ENCODE measurements around the gene PPEF2. TPM values are rescaled to one million over a fixed set of nuclear protein-coding genes. Genes with fewer than 3 reads are reported as not detected.

The PPEF2 gene
- total RNA-seq, 3 donors from 2014 or later (not counting 1 experiment from before 2014, with no cell fraction given): 0.21 to 0.33 (median 0.32) TPM

DNA sequence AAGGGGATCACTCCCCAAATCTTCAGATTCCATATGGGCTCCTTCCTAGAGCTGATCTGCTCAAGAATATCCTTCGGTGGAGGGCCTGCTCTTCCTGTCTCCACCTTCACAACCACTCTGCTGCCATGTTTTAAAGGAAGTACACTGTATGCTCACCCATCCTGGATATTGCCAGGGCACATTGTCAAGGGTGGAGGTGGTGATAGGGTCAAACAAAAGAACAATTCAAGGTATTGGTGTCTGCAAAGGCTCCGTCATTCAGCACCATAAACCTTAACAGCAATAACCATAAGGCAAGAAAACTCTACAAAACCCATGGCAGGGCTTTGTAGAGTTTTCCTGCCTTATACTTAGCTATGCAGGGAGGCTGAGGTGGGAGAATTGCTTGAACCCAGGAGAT lies 19.7 kb upstream of the PPEF2 start:
- no peak overlapping the region for H3K4me3 Mint-ChIP-seq
- no peaks in the 10 kb centered on the region for H3K9me3 Mint-ChIP-seq
- H3K4me1 Mint-ChIP-seq: no peaks in the 10 kb centered on the region
- TF ChIP-seq, protein P1, sequence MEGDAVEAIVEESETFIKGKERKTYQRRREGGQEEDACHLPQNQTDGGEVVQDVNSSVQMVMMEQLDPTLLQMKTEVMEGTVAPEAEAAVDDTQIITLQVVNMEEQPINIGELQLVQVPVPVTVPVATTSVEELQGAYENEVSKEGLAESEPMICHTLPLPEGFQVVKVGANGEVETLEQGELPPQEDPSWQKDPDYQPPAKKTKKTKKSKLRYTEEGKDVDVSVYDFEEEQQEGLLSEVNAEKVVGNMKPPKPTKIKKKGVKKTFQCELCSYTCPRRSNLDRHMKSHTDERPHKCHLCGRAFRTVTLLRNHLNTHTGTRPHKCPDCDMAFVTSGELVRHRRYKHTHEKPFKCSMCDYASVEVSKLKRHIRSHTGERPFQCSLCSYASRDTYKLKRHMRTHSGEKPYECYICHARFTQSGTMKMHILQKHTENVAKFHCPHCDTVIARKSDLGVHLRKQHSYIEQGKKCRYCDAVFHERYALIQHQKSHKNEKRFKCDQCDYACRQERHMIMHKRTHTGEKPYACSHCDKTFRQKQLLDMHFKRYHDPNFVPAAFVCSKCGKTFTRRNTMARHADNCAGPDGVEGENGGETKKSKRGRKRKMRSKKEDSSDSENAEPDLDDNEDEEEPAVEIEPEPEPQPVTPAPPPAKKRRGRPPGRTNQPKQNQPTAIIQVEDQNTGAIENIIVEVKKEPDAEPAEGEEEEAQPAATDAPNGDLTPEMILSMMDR (IDR thresholded peaks at IDR 0.05): no peak
- no peak overlapping the region for H3K27ac Mint-ChIP-seq
- intact Hi-C loops (cut with micrococcal nuclease): no loop called here
- no peaks in the 10 kb centered on the region for H3K27me3 Mint-ChIP-seq (ENCODE audit: low read depth in 2 of 2)
- peaks cover 13% of the 10 kb centered on the region for H3K36me3 Mint-ChIP-seq
- Histone ChIP-seq H3K9me3 (ENCODE audit: control insufficient read depth, insufficient read depth, low read length) (no peaks in the 10 kb centered on the region), H3K27me3 (ENCODE audit: control insufficient read depth, insufficient read depth, low read length) (no peaks in the 10 kb centered on the region), H3K27ac (ENCODE audit: low read length) (no peak overlapping the region), H3K4me3 (ENCODE audit: low read length) (no peak overlapping the region), H3K36me3 (ENCODE audit: control insufficient read depth, insufficient read depth, low read length) (peaks cover 54% of the 10 kb centered on the region), H3K4me1 (ENCODE audit: control insufficient read depth, insufficient read depth, low read length) (no peaks in the 10 kb centered on the region)
- 100% methylated on average over 1 of the region's 2 CpGs for WGBS (ENCODE audit: insufficient coverage)
- ATAC-seq (no peak), DNase-seq (no peak)

DNA sequence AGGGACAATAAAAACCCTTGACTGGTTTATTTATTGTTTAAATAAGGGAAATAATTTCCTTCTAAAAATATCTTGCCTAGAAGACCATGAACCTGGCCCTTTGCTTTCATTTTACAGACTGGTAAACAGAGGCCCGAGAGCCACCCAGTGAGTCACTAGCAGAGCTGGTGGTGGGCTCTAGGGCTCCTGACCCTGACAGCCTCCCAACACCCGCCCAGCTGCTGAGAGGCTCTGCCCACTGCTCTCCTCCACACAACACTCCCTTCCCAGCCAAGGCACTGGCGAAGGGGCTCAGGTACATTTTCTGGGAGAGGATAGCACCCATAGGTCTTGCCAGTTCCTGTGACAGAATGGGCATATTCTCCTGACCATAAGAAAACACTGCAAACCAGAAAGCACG lies 18.1 kb upstream of the PPEF2 start:
- 96% methylated on average over 4 of the region's 4 CpGs for WGBS (ENCODE audit: insufficient coverage)
- H3K9me3 Mint-ChIP-seq: no peaks in the 10 kb centered on the region
- no peaks in the 10 kb centered on the region for H3K27me3 Mint-ChIP-seq (ENCODE audit: low read depth in 2 of 2)

DNA sequence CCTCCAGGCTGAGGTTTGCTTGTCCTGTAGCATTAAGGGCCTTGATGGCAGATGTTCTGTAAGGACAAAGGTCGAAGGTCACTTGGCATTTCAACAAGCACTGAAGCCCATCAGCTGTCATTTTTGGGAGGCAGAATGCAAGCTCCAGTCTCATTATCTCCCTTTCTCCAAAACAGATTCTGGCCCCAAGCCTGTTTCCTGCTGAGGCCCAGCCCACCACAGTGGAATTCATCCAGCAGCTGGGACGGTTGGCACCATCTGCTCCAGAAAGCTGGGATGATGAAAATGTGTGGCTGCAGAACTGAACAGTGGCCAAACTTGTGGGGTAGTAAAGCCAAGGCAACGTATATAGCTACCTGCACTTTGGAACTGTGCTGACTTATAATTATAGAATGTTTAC lies 17.7 kb upstream of the PPEF2 start:
- Mint-ChIP-seq H3K9me3 (no peaks in the 10 kb centered on the region), H3K27ac (no peak overlapping the region), H3K27me3 (ENCODE audit: low read depth in 2 of 2) (no peaks in the 10 kb centered on the region), H3K36me3 (peaks cover 9% of the 10 kb centered on the region), H3K4me1 (no peaks in the 10 kb centered on the region), H3K4me3 (no peak overlapping the region)
- H3K9me3 ChIP-seq (ENCODE audit: control insufficient read depth, insufficient read depth, low read length): no peaks in the 10 kb centered on the region
- no peaks in the 10 kb centered on the region for H3K27me3 ChIP-seq (ENCODE audit: control insufficient read depth, insufficient read depth, low read length)
- 94% methylated on average over 3 of the region's 3 CpGs for WGBS (ENCODE audit: insufficient coverage)
- no peak for DNase-seq
- no peak overlapping the region for H3K4me3 ChIP-seq (ENCODE audit: low read length)
- no peak overlapping the region for H3K27ac ChIP-seq (ENCODE audit: low read length)
- TF ChIP-seq, protein P1 (IDR thresholded peaks at IDR 0.05): no peak
- intact Hi-C loops (cut with micrococcal nuclease): no loop called here
- no peak for ATAC-seq
- no peaks in the 10 kb centered on the region for H3K4me1 ChIP-seq (ENCODE audit: control insufficient read depth, insufficient read depth, low read length)
- H3K36me3 ChIP-seq (ENCODE audit: control insufficient read depth, insufficient read depth, low read length): peaks cover 49% of the 10 kb centered on the region

More for the DNA sequence above, 18.1 kb upstream of the PPEF2 start:
- no peak overlapping the region for H3K4me3 Mint-ChIP-seq
- Histone ChIP-seq H3K9me3 (ENCODE audit: control insufficient read depth, insufficient read depth, low read length) (no peaks in the 10 kb centered on the region), H3K27ac (ENCODE audit: low read length) (no peak overlapping the region), H3K27me3 (ENCODE audit: control insufficient read depth, insufficient read depth, low read length) (no peaks in the 10 kb centered on the region), H3K36me3 (ENCODE audit: control insufficient read depth, insufficient read depth, low read length) (peaks cover 51% of the 10 kb centered on the region), H3K4me3 (ENCODE audit: low read length) (no peak overlapping the region), H3K4me1 (ENCODE audit: control insufficient read depth, insufficient read depth, low read length) (no peaks in the 10 kb centered on the region)
- H3K27ac Mint-ChIP-seq: no peak overlapping the region
- ATAC-seq: no peak
- DNase-seq: no peak
- H3K4me1 Mint-ChIP-seq: no peaks in the 10 kb centered on the region
- intact Hi-C loops (cut with micrococcal nuclease): no loop called here
- TF ChIP-seq, protein P1 (IDR thresholded peaks at IDR 0.05): no peak
- peaks cover 10% of the 10 kb centered on the region for H3K36me3 Mint-ChIP-seq

DNA sequence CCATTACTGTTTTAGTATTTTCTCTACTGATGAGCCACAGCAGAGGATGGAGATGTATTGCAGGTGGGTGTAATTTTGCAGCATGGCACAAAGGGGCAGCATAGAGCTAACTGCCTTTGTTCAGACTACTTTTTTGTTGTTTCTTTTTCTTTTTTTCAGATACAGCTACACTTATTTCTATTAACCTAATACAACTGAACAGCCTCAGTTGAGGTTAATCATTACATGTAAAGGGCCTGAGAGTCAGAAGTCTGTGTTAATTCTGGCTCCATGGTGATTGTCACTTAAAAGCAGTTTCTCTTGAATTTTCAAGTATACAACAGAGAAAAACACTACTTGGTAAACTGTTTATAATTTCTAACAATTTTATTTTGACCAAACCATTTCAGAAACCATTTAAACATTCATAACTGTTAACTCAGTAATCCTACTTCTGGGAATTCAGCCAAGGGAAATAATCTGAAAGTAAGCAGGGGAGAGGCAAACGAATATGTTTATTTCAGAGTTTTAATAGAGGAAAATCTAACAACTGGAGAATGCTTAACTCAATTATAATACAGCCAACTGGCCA lies 13.9 kb upstream of the PPEF2 start:
- WGBS (ENCODE audit: insufficient coverage): no CpG with 5 or more reads among the region's 1 CpG
- TF ChIP-seq, protein P1 (IDR thresholded peaks at IDR 0.05): peak; percentile 82
- no peaks in the 10 kb centered on the region for H3K36me3 Mint-ChIP-seq
- no peaks in the 10 kb centered on the region for H3K27me3 ChIP-seq (ENCODE audit: control insufficient read depth, insufficient read depth, low read length)
- intact Hi-C loops (cut with micrococcal nuclease): loop anchor here (1.0 to 2.0 kb wide), 2 partner anchors 25 to 151 kb away; partner anchors contain the start of gene NAAA
- H3K4me3 Mint-ChIP-seq: no peak overlapping the region
- no peak overlapping the region for H3K27ac Mint-ChIP-seq
- H3K36me3 ChIP-seq (ENCODE audit: control insufficient read depth, insufficient read depth, low read length): peaks cover 27% of the 10 kb centered on the region
- H3K4me3 ChIP-seq (ENCODE audit: low read length): no peak overlapping the region
- no peaks in the 10 kb centered on the region for H3K9me3 Mint-ChIP-seq
- H3K9me3 ChIP-seq (ENCODE audit: control insufficient read depth, insufficient read depth, low read length): no peaks in the 10 kb centered on the region
- no peak overlapping the region for H3K27ac ChIP-seq (ENCODE audit: low read length)
- H3K4me1 Mint-ChIP-seq: no peaks in the 10 kb centered on the region
- no peaks in the 10 kb centered on the region for H3K4me1 ChIP-seq (ENCODE audit: control insufficient read depth, insufficient read depth, low read length)
- DNase-seq (peak; percentile 42 to 68), ATAC-seq (peak; percentile 72 to 87 (median 75))
- H3K27me3 Mint-ChIP-seq (ENCODE audit: low read depth in 2 of 2): no peaks in the 10 kb centered on the region

Measured in natural killer cell (primary cell).